HG03442 (cell line): Measurements from ENCODE around the gene JPH3.

Source experiments
- ATAC-seq: cut with Tn5 transposase; IDR thresholded peaks from one replicate; pipeline ENCODE4 v1.9.1; 2021; ENCODE audit warnings: mild to moderate bottlenecking, moderate library complexity; ENCODE audit not compliant: unreplicated experiment

The JPH3 gene

DNA sequence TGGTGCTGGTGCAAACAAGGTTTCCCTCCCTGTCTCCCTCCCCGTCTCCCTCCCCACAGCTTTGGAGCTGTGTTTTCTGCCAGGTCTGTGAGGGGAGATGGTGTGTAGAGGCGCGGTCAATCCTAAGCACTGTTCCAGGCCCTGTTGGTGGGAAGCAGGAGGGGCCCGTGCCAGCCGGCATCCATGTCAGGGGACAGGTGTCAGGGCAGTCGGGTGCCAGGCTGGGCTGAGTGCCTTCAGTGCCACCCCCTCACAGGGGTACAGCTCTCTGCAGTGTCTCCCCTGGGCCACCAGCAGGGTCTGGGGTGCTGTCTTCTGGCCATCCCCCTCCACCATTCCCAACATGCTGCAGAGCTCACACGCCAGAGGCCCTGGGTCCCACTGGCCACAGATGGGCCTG is 89.9 kb downstream of the JPH3 start:
- no peak for ATAC-seq

DNA sequence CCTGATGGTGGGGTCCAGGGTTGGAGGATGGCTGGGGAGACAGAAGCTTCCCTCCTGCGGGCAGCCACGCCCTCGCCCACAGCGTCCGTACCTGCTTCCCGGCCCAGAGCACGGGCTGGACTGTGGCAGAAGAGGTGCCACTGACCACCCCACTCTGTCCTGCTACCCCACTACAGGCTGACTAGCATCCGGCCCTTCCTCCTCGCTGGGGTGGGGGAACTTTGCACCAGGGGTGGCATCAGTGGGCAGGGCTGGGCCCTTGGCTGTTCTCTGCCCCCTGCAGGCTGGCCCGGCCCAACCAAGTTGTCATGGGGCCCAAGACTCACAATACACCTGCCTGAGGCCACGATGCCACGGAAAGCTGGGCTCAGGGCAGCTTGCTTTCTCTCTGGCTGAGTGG is 90.4 kb downstream of the JPH3 start:
- ATAC-seq, result no peak

DNA sequence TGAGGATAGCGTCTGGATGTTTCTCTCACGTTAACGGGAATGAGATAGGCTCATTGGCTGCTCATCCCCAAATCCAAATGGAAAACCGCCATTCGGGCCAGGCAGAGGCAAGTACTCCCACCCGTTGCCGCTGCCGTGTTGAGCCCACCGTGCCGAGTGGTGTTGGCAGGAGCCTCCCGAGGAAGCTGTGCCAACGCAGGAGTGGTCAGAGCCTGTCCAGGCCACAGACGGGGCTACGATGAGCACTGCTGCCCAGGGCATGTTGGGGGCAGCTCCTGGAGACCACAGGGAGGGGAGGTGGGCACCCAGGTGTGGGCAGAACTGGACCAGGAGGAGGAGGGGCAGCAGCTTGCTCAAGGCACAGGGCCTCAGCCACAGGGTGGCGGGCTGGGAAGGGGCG is 91.5 kb downstream of the JPH3 start:
- no peak for ATAC-seq

DNA sequence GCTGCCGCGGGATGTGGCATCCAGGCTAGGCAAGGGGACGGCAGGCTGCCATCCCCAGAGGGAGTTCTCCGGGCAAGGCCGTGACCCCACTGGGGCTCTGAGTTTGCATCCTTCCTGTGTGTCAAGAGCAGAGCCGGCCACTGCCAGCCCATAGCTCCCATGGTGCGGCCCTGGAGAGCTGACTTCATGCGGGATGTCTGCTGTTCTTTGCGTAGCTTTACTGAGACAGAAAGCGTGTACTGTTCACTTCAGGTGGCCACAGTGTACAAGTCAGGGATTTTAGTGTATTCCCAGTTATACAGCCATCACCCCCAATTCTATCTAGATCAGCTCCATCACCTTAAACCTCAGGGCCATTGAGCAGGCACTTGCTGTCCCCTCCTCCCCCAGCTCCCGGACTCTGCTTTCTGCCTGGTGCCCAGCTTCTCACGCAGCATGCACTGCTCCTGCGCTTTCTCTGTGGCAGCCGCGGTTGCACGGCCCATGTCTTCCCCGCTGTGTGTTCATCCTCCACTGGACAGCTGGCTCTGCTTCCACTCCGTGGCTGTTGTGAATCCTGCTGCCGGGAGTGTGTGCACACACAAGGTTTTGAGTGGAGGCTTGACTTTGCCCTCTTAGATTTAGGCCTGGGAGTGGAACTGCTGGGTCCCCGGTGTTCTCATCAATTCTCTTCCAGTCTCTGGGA is 92.3 kb downstream of the JPH3 start:
- no peak for ATAC-seq

DNA sequence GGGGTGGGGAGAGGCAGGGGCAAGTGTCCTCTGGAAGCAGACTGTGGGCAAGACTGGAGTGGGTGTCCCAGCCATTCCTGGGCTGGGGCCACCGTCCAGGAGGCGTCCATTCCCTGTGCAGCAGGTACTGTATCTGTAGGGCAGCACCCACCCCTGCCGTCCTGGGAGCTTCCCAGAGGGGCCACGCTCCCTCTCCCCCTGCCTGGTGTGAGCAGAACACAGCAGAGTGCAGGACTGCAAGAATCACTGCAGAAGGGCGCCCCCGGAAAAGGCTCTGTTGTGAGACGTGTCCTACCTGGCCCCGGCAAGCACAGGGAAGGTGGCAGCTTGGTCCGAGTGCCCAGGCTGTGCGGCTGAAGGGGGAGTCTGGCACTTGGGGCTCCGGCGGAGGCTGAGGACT is 93.2 kb downstream of the JPH3 start:
- ATAC-seq, result no peak

DNA sequence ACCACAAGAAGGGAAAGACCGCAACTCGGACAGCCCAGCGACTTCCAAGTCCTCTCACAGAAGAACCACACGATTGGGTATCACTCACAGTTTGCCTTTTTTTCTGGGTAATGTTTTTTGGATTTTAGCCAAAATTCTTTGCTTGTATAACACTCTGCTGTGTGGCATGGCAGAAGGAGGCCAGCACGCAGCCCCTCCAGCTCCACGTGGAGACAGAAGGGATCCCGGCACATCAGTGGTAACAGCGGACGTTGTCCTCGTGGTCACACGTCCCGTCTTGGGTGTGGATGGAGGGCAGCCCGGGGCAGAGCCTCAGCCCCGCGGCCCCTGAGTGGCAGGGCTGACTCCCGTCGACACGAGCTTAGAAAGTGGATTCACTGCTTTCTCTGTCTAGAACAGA is 94.4 kb downstream of the JPH3 start:
- no peak for ATAC-seq

DNA sequence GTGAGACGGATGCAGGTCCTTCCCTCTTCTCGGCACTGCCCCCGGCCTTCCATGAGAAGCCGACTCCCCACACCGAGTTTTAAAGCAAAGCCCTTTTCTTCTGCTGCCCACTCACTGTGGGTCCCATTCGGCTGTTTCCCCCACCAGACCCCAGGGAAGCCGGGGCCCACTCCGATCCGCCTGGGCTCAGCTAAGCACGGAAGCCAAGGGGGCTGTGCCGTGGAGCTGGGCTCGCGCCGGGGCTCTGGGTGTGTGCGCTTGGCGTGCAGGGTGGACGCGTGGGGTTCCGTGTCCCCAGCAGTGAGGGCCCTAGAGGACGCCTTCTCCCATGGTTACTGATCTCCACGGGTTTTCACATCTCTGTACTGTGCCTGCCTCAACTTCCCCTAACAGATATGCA is 94.9 kb downstream of the JPH3 start:
- no peak for ATAC-seq

DNA sequence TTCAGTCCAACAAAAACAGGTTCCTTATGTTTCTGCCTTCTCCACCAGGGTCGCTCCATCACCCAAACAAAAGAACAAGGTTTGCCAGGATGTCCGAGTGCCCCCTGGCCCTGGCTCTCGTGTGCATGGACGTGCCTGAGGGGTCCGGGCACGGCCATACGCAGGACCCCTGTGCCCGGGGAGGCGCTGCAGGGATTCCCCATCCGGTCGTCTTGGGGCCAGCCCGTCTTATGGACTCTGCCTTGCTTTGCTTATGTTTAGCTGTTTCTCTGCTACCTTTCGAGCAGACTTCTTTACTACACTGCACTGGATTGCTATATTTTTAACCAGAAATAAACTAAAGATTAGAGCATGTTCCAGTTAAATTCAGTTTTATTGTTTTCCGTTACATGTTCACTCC is 95.5 kb downstream of the JPH3 start:
- no peak for ATAC-seq

DNA sequence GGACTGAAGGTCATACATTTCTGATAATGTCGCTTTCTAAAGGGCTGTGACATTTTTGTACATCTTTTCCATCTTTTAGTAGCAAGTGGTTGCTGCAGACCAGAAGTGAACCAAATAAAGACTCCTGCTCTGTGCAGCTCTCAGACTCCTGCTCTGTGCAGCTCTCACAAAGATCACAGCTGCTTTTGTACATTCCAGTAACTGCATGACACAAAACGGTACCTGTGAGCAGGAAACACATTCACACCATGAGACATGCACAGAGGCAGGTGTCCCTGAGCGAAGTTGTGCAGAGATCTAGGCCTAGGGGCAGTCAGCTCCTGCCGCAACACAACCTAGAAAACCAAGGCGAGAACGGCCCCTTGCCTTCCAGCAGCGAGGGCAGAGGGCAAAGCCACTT is 95.9 kb downstream of the JPH3 start:
- no peak for ATAC-seq

DNA sequence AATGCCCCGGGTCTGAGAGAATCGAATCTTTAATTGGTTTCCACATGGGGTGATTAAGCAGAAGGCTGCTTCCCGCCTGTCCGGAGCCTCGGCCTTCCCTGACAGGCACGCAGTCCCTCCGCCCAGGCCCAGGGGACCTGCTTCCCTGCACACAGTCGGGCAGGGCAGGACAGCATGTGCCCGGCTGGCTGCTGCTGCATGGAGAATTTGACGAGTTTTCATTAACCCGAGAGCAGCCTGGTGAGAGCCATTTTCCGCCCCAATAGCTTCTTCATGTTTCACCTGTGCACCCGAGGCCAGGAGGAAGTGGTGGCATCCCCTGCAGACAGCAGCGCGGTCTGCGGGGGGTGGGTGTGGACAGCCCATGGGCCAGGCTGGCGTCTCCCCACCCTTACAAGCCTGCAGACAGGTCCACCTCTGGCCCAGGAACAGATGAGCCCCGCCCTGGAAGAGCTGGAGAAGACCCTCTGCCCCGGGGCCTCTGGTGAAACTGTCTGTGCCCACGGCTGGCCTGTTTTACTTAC is 96.4 kb downstream of the JPH3 start:
- ATAC-seq, result no peak

DNA sequence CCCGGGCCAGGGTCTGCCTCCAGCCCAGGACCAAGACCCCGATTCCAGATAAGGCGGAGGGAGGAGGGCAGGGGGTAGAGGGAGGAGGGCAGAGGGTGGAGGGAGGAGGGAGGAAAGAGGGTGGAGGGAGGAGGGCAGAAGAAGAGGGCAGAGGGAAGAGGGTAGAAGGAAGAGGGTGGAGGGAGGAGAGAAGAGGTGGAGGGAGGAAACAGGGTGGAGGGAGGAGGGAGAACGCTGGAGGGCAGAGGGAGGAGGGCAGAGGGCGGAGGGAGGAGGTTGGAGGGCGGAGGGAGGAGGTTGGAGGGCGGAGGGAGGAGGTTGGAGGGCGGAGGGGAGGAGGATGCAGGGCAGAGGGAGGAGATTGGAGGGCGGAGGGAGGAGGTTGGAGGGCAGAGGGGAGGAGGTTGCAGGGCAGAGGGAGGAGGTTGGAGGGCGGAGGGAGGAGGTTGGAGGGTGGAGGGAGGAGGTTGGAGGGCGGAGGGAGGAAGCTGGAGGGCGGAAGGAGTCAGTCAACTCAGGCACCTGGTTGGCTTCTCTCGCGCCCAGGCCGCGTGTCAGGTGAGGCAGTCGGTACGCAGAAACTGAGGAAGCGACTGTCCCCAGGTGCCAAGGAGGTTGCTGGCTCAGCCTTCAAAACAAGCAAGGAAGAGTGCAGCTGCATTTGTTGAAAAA is 98.2 kb downstream of the JPH3 start:
- no peak for ATAC-seq

DNA sequence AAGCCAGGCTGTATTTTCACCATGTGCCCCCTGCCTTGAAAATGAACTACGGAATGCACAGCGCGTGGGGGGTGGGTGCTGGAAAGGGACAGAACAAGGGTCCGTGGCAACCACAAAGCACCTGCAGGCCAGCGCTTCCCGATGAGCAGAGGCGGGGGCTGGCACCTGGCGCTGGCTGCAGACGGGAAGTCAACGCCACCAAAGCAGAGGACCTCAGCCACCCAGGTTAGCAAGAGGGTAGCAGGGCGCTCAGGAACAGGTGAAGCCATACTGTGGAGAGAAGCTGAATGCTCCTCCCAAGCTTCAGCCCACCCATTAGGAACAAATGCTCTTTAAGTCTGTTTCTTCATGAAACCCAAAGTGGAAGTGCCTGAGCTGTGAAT is 98.8 kb downstream of the JPH3 start:
- ATAC-seq, result no peak

DNA sequence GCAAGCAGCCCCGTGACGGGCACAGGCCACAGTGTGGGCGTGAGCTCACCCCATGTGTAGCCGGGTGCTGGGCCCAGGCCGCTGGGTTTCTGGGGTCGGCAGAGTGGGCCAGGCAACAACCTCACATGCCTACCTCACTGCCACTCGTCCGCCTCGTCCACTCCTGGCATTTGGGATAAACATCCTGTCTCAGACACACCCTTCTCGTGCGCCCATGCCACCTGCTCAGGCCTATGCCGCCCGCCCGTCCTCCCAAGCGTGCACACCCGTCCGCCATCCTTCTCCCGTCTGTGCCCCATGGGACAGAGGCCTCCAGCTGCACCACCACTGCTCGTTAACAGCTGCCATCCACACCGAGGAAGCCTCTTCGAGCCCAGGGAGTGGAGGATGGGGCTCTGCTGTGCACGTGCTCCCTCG is 99.2 kb downstream of the JPH3 start:
- ATAC-seq, result no peak

DNA sequence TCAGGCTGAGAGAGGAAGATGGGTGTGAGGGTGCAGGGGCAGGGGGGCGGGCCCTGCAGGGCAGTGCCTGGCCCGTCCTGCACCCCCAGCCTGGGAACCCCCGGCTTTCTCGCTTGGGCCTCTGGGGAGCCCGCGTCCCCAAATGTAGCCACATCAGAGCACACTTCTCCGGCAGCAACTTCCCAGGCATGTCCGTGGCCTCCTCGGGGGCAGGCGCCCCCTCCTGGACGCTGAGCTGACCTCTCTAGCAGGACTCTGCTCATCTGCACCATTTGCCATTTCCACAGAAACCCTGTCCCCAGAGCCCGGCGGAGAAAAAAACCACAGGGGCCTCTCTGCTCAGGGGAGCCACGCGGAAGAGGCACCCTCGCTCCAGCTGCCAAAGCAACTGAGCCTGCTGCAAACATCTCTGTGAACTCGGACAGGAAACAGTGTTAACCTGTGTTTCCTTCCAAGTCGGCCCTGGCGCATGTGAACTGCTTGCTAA is 100.1 kb downstream of the JPH3 start:
- ATAC-seq, result peak; percentile 52

DNA sequence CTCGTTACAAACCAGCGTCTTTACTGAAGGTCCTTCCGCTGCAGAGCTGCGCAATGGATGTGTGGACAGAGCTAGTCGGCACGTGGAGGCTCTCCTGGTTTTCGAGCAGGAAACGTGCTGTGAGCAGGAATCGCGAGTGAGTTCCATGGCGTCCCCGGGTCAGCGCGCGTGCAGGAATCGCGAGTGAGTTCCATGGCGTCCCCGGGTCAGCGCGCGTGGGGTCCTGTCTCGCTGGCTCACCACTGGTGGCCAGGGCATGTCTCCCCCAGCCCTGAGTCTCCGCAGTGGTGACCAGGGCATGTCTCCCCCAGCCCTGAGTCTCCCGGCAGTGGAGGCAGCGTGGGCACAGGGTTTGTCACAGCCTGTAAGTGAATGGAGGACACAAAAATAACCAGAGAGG is 100.8 kb downstream of the JPH3 start:
- no peak for ATAC-seq

DNA sequence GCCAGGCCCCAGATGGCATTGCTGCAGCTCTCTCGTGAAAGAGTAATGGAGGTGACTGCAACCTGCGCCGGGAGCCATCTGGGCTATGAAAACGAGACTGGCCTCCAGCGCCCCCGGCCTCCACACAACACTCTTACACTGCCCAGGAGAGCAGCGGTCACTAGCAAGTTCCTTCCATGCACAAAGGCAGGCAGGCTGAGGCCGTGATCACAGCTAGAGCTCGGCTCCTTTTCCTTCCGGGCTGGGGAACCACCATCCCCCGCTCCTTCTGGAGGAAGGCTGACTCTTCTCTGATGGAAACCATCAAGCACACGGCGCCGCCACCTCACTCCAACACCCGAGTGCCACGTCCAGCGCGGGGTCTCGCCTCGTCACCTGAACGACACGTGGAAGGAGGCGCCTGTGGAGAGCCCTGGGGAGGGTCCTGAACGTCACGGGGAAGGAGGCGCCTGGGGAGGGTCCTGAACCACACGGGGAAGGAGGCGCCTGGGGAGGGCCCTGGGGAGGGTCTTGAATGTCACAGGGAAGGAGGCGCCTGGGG is 101.6 kb downstream of the JPH3 start:
- ATAC-seq, result no peak

DNA sequence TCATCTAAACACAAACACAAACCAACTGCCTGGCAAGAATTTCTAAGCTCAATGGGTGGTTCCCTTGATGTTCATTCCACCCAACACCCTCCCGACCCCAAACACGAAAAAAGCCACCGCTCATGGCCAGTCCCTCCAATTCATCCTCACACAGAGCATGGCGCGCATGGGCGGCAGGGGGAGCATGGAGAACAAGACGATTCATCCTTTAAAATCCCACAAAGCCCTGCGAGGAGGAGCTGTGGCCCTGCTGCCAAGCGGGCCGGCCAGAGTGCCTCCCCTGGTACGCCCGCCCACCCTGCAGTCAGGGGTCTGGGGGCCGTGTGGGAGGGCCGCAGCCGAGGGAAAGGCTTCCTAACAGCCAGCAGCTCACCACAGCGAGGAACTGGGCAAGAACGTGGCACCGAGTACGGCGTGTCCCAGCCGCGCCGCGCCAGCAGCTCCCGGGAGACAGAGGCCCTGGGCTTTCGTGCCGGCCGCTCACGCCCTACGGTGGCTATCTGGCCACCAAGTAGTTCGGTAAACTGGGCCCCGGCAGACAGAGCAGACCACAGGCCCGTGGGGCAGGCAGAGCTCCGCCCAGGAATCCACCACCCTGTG is 102.5 kb downstream of the JPH3 start:
- ATAC-seq, result no peak

DNA sequence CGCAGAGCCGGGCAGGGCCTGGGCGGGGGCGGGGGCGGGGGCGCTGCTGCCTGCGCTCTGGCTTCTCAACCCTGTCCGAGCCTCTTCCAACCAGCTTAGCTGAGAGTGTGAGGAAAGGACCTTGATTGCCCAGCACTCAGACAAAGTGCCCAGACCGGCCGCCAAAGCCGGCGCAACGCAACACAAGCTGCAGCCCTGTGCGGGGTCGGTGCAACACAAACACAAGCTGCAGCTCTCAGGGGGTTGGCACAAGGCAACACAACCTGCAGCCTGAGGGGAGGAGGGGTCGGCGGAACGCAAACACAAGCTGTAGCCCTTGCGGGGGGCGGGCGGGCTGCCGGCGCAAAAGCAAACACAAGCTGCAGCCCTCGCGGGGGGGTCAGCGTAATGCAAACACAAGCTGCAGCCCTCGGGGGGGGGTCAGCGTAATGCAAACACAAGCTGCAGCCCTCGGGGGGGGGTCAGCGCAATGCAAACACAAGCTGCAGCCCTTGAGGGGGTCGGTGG is 103.5 kb downstream of the JPH3 start:
- no peak for ATAC-seq

DNA sequence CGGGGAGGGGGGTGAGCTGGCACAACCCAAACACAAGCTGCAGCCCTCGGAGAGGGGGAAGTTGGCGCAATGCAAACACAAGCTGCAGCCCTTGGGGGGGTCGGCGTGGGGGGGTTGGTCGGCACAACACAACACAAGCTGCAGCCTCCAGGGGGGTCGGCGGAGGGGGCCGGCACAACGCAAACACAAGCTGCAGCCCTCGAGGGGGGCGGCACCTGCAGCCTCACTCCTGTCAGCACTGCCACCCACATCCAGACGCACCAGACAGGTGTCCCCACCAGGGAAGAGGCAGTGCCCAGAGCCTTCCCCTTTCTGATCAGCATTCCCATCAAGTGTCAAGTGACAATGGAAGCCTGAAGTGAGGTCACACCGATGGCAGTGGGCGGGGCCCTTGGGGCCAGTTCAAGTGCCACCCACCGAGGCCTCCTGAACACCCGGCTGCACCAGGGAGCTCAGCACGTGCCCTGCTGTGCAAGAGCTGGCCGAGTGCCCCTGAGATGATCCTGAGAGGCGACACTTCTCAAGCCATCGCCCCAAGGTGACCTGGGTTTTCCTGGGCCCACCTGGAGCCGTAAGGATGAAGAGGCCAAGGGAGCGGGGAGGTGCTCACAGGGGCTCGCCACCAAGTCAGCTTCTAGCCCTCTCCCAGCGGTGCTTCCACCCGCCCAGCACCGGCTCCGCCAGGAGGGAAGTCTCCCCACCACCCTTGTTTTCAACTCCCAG is 104.1 kb downstream of the JPH3 start:
- no peak for ATAC-seq

DNA sequence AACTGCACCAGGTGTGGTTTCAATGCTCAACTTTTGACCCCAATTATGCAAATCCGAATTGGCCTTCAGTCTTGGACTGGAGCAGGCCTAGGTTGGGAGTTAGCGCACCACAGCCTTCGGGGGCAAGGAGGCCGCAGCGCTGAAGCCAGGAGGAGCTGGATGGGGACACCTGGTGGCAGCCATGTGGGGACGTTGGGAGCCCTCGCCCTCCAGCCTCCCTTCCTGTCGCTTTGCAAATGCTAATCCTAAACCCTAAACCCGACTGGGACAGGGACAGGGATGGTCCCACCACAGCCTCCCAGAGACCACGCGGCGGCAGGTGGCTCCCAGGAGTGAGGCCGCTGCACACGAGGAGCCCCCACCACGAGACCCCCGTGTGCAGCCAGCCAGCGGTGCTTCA is 104.8 kb downstream of the JPH3 start:
- no peak for ATAC-seq
